WTC11 (cell line): ENCODE results near the gene EPSTI1.

Source experiments
- ATF1 ChIP-seq: sonication (generic); formaldehyde crosslinking; IDR thresholded peaks from 2 replicates; pipeline ENCODE4 v1.8.1; 2023; ENCODE audit warnings: mild to moderate bottlenecking, moderate library complexity, missing genetic modification reagents
- ATF2 ChIP-seq: sonication (generic); formaldehyde crosslinking; IDR thresholded peaks from 2 replicates; pipeline ENCODE4 v1.8.1; 2022; ENCODE audit warnings: low read depth, missing genetic modification reagents, borderline replicate concordance
- CTCF ChIP-seq: fragments of 200-600 bp; IDR thresholded peaks from 2 replicates; pipeline ENCODE4 v1.8.0; 2022; ENCODE audit warnings: antibody characterized with exemption
- E2F4 ChIP-seq: sonication (generic); formaldehyde crosslinking; IDR thresholded peaks from 2 replicates; pipeline ENCODE4 v1.8.1; 2022; ENCODE audit warnings: low read depth, mild to moderate bottlenecking, moderate library complexity, missing genetic modification reagents, borderline replicate concordance
- ELF4 ChIP-seq: sonication (generic); formaldehyde crosslinking; IDR thresholded peaks from 2 replicates; pipeline ENCODE4 v1.8.1; 2022; ENCODE audit warnings: low read depth, mild to moderate bottlenecking, moderate library complexity, missing genetic modification reagents
- FOXP1 ChIP-seq: sonication (generic); formaldehyde crosslinking; IDR thresholded peaks from 2 replicates; pipeline ENCODE4 v1.8.0; 2022; ENCODE audit warnings: missing genetic modification reagents, mild to moderate bottlenecking, moderate library complexity, borderline replicate concordance
- HMGXB4 ChIP-seq: sonication (generic); formaldehyde crosslinking; IDR thresholded peaks from 2 replicates; pipeline ENCODE4 v1.8.1; 2023; ENCODE audit warnings: mild to moderate bottlenecking, moderate library complexity, missing genetic modification reagents
- MAX ChIP-seq: sonication (generic); formaldehyde crosslinking; IDR thresholded peaks from 2 replicates; pipeline ENCODE4 v1.8.0; 2022; ENCODE audit warnings: mild to moderate bottlenecking, missing genetic modification reagents
- NFATC4 ChIP-seq: fragments of 250-450 bp; sonication (Bioruptor Pico); IDR thresholded peaks from 2 replicates; pipeline ENCODE4 v1.9.0; 2021; ENCODE audit warnings: mild to moderate bottlenecking
- SOX15 ChIP-seq: fragments of 250-450 bp; sonication (Bioruptor Pico); IDR thresholded peaks from 2 replicates; pipeline ENCODE4 v1.9.0; 2021; ENCODE audit warnings: mild to moderate bottlenecking
- USF1 ChIP-seq: sonication (generic); formaldehyde crosslinking; IDR thresholded peaks from 2 replicates; pipeline ENCODE4 v1.8.0; 2022; ENCODE audit warnings: mild to moderate bottlenecking, missing genetic modification reagents
- ZNF232 ChIP-seq: sonication (generic); formaldehyde crosslinking; IDR thresholded peaks from 2 replicates; pipeline ENCODE4 v1.8.0; 2022; ENCODE audit warnings: mild to moderate bottlenecking, missing genetic modification reagents

GRCh38 chr13:42970824-42971690, 21.0 kb downstream of the EPSTI1 start:
- TF ChIP-seq E2F4 (CRISPR knock-in tag) (no peak), CTCF (peak; percentile 46), NFATC4 (CRISPR knock-in tag) (no peak), ZNF232 (CRISPR knock-in tag) (no peak), ATF2 (CRISPR knock-in tag) (no peak), ELF4 (CRISPR knock-in tag) (no peak), FOXP1 (CRISPR knock-in tag) (no peak), SOX15 (CRISPR knock-in tag) (no peak), MAX (CRISPR knock-in tag) (no peak), ATF1 (CRISPR knock-in tag) (no peak), USF1 (CRISPR knock-in tag) (no peak), HMGXB4 (CRISPR knock-in tag) (no peak)
